NCI-H345 (cell line): ENCODE results near the gene CHCHD6.
A peak's percentile ranks its signal among the peaks of the same experiment; 100 is the strongest.

ENCODE experiments used
- DNase-seq: peaks from one replicate; lab custom pipeline; 2025; lab: John Stamatoyannopoulos, UW

Gene CHCHD6

DNA sequence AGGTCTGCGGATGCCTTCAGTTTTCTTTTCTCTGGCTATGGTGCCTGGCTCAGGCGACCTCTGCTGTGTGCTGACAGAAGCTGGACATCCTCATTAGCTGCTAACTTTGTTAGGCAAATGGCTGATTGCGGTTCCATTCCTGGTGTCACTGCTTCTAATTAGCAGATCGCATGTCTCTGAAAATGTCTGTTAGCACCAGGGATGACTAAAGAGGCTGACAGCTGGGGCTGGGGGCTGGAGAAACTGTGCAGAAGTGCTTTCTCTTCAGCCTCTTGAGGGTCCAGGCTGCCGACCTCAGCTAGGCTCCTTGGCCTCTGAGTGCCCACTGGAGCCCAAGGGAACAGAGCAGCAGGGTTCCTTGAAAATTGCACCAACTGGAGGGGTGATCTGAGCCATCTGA lies 39.3 kb downstream of the CHCHD6 start:
- DNase-seq: no peak

DNA sequence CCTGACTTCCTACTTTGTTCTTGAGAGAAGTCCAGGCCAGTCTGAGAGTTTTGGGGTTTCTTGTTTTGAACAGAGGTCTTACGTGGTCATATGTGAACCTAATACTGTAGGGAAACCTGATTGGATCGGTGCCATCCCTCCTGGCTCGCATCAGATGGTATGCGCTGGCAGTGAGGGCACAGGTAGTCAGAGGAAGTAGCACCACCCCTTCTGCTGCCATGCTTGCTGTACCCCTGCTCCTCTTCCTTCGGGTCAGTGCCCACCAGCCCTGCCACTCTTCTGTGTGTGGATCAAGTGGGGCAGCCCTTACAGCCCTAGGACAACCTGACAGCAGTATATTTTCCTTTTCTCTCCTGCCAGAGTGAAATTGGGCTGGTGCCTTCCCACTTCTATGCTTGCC lies 39.7 kb downstream of the CHCHD6 start:
- no peak for DNase-seq

DNA sequence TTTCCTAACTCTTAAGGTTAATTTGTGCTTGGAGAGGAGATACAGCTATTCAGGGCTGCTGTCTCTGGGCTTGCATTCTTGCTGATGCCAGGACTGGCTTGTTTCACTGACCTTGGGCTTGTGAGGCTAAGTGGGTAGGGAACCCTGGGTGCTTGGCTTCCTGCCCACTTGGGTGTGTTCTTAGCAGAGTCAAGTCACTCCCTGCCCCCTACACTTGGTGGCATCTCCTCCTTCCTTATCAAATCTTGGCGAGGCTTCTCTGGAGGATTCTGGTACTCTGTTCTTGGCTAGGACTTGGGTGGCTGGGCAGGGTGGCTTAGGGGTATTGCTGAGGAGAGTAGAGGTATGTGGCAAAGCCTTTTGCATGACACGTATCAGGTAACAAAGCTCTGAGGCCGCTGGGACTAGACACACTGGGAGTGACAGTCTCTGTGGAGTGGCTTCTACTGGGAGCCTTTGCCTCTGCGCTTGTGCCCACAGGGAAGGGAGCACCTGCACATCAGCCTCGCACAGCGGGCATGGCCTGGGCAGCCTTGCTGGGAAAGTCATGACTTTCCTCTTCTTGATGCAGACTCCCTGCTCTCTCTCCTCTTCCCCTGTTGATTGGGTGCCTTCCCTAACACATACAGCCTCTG lies 41.8 kb downstream of the CHCHD6 start:
- no peak for DNase-seq

DNA sequence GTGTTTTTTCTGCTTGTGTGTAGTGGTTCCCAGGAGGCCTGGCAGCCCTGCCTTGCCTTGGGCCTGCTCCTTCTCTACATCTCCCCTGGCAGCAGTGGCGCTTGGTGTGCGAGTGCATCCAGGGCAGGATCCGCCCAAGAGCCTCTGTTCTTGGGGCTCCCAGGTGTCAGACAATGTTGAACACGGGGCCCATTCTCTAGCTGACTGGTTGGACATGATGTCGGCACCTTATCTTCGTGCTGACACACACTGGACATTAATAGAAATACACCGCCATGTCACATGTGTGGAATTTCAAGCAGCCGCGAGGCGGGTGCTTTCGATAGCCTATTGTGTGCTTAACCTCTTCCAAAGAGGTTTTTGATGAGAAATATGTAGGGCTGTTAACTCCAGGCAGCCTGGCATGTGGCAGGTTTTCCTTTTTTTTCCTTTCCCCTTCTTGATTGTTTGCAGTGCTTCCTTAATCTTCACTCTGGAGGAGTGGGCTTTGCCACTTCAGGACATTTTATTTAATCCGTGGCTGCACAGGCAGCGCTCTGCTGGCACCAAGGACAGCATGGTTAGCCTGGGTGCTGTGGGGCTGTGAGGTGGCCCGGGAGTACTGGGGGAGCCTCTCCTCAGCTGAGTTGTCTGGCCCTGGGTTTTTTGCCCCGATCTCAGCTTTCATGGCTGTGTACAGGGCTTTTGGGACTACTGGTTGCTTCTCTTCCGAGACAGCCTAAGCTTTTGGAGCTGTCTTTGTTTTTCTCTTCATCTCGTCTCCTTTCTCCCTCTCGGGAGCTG lies 42.5 kb downstream of the CHCHD6 start:
- DNase-seq: no peak

DNA sequence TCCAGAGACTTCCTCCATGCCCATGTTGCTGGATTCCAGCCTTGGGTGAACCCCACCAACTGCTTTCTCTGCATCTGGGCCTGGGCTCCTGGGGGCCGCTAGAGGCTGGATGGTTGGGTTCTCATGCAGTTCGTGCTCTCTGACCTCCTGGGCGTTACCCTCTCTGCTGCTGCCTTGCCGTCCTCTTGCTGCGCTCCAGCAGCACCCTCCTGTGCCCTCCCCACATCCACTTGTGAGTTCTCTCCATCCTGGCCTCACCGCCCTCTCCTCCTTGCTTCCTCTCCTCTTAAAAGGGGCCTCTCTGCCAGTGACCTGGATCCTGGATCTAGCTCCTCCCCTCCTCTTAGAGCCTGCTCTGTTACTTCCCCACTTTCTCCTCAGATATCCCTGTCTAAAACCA lies 43.7 kb downstream of the CHCHD6 start:
- DNase-seq: no peak

DNA sequence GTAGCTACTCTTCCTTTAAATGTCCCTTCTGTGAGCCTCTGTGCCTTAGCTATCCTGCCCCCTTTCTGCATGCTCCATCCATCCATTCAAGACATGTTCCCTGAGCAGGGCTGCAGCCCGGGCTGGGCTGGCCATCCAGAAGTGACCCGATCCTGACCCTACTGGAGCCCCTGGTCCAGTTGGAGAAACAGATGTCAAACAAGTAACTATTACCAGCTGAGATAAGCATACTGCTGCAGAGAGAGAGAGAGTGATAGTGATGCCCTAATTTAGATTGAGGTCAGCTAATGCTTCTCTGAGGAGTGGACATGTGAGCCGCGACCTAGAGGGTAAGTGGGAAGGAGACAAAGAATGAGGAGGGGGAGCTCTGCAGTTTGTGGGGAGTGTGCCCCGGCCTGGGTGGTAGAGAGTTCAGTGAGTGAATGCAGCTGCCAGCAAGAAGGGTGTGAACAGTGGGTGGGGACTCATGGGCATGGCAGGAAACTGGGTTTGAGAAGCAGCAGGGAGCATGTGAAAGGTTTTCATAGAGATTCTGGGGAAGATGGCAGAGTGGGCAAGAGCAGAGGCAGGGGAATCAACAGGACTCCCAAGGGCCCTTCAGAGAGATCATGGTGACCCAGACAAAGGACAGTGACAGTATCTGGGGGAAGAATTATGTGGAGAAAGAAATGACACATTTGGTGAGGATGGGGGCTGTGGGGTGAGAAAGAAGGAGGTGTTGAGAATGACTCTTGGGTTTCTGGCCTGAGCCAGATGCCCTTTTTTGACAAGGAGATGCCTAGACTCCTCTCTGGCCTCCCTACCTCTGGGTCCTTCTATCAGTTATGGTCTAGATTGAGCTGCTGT lies 44.9 kb downstream of the CHCHD6 start:
- DNase-seq: no peak

DNA sequence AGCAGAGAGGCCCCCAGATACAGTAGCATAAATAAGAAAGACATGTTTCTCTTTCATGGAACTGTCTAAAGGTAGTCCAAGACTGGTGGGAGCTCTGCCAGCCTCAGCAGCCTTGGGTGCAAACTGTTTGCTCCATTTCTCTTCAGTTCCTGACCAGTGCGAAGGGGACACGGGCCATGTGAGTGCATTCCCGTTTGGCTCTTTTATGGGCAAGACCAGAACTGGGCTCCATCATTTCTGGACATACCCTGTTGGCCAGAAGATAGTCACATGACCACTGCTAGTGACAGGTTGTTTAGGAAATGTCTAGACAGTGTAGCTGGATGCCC lies 45.5 kb downstream of the CHCHD6 start:
- no peak for DNase-seq

DNA sequence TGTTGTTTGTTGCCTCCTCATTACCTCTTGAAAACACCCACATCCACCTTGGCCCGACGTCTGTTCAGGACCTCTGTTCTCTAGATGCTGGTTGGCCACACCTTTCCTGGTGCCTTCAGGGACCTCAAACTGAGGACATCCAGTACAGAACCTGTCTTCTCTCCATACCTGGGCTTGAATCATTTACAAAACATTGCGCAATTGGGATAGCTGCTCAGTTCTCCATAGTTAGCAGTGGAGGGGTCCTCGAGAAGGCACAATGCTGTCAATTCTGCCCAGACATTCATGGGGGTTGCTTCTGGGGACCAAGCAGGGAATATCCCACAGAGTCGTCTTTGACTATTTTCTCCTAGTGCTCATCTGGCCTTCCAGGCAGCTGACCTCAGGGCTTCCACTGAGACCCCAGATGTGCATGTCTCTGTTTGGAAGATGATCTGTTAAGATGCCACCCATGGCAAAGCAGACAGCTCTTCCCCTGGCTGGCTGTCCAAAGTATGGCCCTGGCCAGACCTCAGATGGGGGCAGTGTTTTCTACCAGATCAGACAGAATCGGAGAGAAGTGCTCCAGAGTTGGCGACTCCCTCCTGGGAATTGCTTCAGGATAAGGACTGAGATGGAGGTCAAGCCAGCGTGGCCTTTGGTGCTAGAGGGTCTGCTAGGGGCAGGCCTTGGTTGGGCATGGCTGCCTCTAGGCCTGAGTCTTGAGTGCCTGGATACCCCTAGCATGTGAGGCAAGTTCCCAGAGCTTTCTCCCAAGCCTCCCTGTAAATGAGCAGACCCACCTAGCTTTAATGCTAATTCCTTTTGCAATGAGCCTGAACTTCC lies 46.1 kb downstream of the CHCHD6 start:
- no peak for DNase-seq

DNA sequence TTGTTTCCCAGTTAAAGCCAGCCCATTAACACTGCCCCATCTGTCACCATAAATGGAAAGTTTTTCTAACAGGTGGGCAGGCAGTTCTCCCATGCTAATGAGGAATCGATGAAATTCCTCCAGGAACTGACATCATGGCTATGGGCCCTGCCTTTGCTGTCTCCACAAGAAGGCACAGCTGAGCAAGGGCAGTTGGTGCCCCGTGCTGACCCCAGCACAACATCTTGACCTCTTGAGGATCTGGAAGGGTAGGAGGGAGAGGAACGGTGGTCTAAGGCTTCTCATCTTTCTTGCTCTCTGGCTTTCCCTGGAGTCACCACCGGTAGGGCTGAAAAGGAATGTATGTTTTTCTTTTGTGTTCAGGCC lies 46.7 kb downstream of the CHCHD6 start:
- no peak for DNase-seq

DNA sequence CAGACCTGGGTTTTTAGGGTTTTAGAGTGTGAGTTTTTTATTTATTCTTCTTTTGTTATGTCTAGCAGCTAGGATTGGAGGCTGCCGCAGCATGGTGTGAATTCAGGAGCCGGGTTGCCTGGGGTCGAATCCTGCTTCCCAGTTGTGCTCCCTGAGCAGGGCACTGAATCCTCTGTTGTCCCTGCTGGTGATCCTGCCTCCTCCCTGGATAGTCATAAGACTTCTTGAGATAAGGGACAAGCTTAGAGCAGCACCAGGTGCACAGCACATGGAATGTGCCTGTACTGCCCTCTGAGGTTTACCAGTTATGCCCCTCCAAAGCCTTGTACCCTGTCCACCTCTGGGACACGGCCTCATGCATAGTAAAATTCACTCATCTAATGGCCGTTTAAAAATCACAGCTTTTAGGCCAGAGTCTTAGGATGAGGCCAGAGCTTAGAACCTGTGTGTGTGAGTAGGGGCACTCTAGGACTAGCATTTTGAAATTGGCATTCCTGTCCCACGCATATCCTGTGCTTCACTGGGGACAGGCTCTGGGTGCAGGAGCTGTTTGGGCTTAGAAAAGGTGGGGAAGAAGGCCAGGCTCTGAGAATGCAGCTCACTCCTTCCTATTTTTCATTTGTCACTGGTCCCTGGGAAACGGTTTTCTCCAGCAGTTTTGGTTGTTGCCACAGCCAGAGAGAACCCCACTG lies 47.7 kb downstream of the CHCHD6 start:
- DNase-seq: no peak

DNA sequence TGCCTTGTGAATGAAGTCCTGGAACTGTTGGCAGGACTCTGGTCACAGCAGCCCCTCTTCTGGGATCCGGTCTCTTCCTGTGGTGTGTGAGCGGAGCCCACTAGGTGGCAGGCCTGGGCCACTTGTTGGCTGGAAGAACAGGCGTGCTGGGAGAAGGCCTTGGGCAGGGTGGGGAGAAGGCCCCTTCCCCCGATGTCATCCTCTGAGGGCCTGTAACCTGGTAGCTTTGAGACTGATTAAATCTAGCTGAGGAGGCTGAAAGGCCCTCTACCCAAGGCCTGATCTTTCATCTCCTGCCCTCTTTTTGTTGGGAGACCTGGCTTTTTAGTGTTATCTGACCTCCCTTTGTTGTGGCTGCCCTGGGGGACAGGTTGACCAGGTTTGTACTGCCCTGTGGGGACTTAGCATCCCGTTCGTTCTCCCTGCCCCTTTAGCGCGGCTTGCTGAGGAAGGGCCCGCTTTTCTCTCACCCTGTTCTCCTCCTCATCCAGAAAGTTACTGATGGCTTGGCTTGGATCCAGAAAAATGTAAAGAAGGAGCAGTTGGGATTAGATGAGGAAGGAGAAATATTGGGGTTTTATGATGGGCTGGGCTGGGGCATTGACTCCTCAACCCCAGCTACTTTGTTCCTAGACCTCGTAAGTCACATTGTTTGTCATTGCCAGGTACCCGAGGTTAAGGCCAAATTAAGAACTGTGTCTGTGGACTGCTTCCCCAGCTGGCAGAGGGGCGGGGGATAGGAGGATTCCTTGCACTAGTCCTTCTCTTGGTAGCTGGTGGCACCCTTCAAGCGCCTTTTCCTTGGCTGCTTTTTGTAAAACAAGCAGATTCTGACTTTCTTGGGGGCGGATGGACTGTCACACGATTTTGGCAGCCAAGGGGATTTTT lies 48.5 kb downstream of the CHCHD6 start:
- peak; percentile 69 for DNase-seq

DNA sequence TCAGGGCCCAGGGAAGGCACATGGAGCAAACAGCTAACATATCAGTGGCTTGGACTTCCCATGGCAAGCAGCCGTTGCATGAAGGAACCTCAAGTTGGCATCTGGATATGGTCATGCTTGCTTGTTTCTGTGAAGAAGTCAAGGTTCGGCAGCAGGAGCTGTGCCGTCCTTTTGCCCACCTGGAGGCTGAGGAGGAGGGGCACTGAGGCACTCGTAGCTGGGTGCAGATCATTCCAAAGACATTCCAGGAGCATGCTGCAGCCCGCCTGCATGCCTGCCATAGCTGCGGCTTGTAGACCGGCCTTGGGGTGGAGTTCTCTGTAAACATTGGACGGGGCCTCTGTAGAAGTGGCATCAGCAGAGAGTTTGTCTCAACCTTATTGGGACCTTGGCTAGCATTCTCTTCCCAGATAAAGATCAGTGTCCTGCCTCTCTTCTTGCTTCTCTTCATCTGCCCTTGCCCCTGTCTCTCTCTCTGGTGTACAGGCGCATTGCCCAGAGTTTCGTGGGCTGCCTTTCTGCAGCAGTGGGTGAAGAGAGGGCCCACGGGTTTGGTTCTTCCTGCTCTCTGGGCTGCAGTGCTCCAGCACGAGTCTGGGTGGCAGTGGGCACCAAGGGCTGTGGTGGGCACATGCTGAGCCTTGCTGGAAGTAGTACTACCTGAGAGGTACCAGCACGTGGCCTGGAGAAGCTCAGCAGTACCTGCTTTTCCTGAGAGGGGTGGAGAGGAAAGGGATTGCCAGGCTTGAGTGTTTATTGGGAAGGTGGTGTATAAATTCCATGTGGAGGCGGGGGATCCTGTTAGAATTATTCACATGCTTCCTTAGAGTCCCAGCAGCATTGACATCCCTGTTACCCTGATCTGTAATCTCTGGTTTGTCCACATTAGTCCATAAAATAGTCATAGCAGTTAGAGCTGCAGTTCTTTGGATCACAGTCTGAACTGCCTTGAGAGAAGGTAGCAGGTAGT lies 49.4 kb downstream of the CHCHD6 start:
- no peak for DNase-seq

DNA sequence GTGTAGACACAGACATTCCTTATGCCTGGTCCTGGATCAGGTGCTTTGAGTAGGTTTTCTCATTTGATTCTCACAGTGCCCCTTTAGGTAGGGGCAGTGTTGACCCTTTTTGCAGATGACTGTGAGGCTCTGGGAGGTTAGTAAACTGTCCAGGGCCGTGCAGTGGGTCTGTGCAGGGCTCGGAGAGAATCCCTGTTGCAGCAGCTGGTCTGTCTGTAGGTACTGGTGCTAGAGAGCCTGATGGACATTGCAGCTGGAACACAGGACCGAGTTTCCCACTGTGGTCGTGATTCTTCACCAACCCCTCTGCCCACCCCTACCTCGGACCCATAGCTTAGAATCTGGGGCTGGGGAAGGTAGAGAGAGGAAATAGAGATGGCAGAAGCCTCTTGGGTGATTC lies 51.8 kb downstream of the CHCHD6 start:
- DNase-seq: no peak

DNA sequence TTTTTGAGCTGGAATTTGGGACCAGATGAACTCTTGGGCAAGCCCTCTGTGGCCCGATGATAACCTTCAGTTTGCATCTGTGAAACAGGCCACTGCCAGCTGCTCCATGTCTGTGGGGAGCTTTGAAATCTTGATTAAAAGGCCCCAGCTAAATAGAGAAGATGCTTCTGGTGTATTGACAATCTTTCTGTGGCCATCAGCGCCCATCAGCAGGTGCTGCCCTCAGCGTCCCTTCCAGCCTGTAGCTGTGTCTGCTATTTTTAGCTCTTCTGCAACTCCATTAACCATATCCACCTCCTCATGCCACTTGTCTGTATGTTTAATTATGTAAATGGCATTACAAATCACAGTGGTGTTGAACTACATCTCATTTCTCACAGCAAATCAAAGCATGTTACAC lies 54.0 kb downstream of the CHCHD6 start:
- DNase-seq: peak; percentile 8

DNA sequence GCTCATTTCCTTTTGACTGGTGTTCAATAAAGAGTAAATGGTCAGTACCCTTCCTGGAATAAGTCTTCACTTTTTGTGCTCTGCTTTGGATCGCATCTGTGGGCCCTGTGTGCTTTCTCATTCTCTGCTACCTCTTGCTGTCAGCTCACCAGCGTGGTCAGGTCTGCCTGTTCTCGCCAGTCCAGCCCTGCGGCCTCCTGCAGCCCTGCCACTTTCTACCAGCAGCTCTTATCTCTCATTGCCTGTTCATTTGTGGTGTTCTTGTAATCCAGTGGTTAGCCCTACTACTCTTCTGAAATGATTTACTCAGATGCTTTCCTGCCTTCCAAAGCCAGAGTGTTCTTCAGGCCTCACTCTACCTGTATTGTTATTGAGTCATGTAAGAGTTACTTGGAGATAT lies 54.8 kb downstream of the CHCHD6 start:
- no peak for DNase-seq

DNA sequence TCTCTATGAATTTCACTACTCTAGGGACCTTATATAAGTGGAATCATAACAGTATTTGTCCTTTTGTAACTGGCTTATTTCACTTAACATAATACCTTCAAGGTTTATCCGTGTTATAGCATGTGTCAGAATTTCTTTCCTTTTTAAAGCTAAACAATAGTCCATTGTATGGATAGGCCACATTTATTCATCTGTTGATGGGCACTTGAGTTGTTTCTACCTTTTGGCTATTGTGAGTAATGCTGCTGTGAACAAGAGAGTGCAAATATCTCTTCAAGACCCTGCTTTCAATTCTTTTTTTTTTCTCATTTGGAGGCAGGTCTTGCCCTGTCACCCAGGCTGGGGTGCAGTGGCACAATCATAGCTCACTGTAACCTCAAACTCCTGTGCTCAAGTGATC lies 56.5 kb downstream of the CHCHD6 start:
- DNase-seq: no peak

DNA sequence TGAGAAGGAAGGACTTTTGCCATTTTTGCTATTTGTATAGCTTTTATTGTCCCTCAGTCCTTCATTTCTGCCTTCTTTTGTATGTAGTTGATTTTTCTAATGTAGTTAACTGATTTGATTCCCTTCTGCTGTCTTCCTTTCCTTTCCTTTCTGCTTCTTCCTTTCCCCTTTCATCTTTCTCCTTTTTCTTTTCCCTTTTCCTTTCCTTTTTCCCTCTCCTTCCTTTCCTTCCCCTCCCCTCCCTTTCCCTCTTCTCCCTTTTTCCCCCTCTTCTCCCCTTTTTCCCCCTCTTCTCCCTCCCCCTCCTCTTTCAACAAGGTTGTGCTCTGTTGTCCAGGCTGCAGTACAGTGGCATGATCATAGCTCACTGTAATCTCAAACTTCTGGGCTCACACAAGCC lies 59.0 kb downstream of the CHCHD6 start:
- no peak for DNase-seq

DNA sequence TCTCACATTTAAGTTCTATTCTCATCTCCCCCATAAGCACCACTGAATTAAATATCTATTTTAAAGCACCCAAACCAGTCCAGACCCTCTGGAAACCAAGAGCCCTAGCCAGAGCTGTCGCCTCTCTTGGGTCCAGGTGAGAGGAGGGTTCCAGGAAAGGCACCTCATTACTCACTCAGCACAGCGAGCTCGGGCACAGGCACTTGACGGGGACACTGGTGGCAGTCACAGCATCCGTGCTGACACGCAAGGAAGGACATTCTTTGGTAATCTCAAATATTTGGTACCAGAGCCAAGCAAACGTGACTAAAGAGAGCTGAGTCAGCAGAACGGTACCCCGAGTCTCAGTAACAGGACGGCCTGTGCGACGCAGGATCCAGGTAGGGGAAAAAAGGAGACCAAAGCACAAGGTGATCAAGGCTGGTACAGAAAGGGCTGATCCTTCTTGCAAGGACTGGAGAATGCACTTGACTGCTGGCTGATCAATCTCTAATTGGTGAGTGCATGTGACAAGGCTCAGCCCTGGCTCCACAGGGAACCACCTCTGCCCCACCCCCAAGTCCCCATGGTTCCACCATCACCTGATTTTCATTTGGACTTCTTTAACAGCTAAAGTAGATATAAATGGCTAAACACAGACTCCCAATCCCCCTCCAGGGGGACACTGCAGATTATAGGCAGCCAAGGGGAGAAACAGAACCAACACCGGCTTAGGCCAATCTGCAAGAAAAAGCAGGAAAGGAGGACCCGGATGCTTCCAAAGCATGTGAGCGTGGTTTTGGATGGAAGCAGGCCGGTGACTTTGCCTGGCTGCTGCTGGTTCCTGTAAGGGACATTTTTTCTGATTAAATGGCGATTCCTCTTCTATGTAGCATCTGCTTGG lies 61.4 kb downstream of the CHCHD6 start:
- DNase-seq: no peak
